GM13977 (cell line): ENCODE results near the gene ERGIC3.

ENCODE experiments used
- DNase-seq: peaks from one replicate; pipeline ENCODE4 v3.0.0; 2012; ENCODE audit warnings: low spot score
- in situ Hi-C: fragments of 300-500 bp; cut with MboI; formaldehyde crosslinking; loops from one replicate; pipeline ENCODE4 v1.12.0; 2022; ENCODE audit warnings: low sequenced_read_pairs, low pct_unique_long_range_greater_than_20kb, mixed read lengths, inconsistent platforms; ENCODE audit not compliant: unreplicated experiment
- TF ChIP-seq, protein P1 (sequence below): IDR thresholded peaks from 2 replicates; pipeline ENCODE4 v1.5.1; 2012; ENCODE audit warnings: mild to moderate bottlenecking, control low read depth; ENCODE audit not compliant: insufficient read depth; ENCODE audit errors: extremely low read depth, missing control alignments

Gene ERGIC3

GRCh38 chr20:35541783-35542662 is at the start of gene ERGIC3:
TSS of gene ERGIC3 (plus strand) at chr20:35542078. CDS start at chr20:35542098, 20 bp downstream.
- in situ Hi-C loops, result no loop called here
- TF ChIP-seq, protein P1, sequence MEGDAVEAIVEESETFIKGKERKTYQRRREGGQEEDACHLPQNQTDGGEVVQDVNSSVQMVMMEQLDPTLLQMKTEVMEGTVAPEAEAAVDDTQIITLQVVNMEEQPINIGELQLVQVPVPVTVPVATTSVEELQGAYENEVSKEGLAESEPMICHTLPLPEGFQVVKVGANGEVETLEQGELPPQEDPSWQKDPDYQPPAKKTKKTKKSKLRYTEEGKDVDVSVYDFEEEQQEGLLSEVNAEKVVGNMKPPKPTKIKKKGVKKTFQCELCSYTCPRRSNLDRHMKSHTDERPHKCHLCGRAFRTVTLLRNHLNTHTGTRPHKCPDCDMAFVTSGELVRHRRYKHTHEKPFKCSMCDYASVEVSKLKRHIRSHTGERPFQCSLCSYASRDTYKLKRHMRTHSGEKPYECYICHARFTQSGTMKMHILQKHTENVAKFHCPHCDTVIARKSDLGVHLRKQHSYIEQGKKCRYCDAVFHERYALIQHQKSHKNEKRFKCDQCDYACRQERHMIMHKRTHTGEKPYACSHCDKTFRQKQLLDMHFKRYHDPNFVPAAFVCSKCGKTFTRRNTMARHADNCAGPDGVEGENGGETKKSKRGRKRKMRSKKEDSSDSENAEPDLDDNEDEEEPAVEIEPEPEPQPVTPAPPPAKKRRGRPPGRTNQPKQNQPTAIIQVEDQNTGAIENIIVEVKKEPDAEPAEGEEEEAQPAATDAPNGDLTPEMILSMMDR, result no peak
- peak; percentile 96 for DNase-seq

DNA sequence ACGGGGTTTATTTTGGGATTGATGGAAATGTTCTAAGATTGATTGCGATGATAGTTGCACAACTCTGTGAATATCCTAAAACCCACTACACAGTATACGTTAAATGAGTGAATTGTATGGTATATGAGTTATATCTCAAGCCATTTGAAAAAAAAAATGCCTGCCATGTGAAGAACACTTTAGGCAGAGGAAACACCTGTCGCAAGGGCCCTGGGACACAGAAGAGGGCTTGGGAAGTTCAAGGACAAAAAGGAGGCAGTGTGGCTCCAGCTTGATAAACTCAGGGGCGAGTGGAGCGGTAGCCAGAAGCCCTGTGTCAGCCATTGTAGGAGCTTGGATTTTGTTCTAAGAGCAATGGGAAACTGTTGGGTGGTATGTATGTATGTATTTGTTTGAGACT is 49.5 kb upstream of the ERGIC3 start:
- in situ Hi-C loops, result no loop called here
- TF ChIP-seq, protein P1, result no peak
- no peak for DNase-seq

DNA sequence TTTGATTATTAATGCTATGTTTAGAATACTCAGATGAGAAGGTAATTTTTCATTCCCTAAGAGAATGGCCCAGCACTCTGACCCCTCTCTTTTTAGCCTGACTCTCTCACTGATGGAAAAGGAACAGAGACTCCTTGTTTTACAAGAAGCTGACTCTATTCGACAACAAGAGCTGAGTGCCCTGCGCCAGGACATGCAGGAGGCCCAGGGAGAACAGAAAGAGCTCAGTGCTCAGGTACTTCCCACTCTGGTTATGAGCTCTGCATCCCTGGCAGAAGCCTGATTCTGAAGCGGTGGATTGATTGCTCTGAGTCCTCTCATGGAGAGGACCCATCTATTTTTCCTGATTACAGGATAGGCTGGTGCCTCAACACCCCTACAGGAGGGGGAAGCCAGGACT is 45.4 kb upstream of the ERGIC3 start:
- in situ Hi-C loops, result no loop called here
- TF ChIP-seq, protein P1, result no peak
- DNase-seq, result no peak

GRCh38 chr20:35497320-35497719 is 44.6 kb upstream of the ERGIC3 start:
- TF ChIP-seq, protein P1, result no peak
- no peak for DNase-seq
- in situ Hi-C loops, result no loop called here

- DNase-seq, result no peak
- in situ Hi-C loops, result no loop called here
- TF ChIP-seq, protein P1, result no peak
These were observed 44.1 kb upstream of the ERGIC3 start for GRCh38 chr20:35497780-35498189.

GRCh38 chr20:35499271-35499670 is 42.6 kb upstream of the ERGIC3 start:
- no peak for DNase-seq
- TF ChIP-seq, protein P1, result no peak
- in situ Hi-C loops, result no loop called here
